H1 (cell line): Measurements from ENCODE around the gene ZP2. TPM values are rescaled to one million over a fixed set of nuclear protein-coding genes. Genes with fewer than 3 reads are reported as not detected.

Experiments used
- CTCF ChIA-PET: fragments of 300-600 bp; sonication (Branson Sonifier 250); formaldehyde crosslinking; loops from one replicate; lab custom pipeline; 2021; ENCODE audit not compliant: partially characterized antibody; lab: Charles Lee
- POLR2A ChIA-PET: fragments of 300-600 bp; sonication (Branson Sonifier 250); formaldehyde crosslinking; loops from one replicate; lab custom pipeline; 2021; ENCODE audit warnings: inconsistent platforms; ENCODE audit not compliant: partially characterized antibody; lab: Charles Lee
- DNase-seq, 2 experiments: peaks; one replicate each; pipeline versions ENCODE4 v3.0.0 to v3.0.0-alpha.2; 2010 to 2022; ENCODE audit warnings: low spot score in 2 of 2, low read depth in 1 of 2, mixed read lengths in 1 of 2
- FAIRE-seq: peaks from 2 replicates; lab custom pipeline; 2011; peaks lifted over from hg19 to GRCh38; lab: Jason Lieb, UNC
- H2AFZ ChIP-seq: 2 replicates; pipeline ENCODE4 v1.8.1; 2012; ENCODE audit warnings: low read length, inconsistent platforms
- H2AK5ac ChIP-seq: 2 replicates; pipeline ENCODE4 v1.6.1; 2013; ENCODE audit warnings: low read depth, low read length
- H2BK120ac ChIP-seq: replicated peaks from 2 replicates; pipeline ENCODE3; 2013; ENCODE audit warnings: low read depth, low read length, inconsistent platforms
- H2BK12ac ChIP-seq: 2 replicates; pipeline ENCODE4 v1.6.1; 2013; ENCODE audit warnings: low read depth, low read length
- H2BK15ac ChIP-seq: 2 replicates; pipeline ENCODE4 v1.6.1; 2013; ENCODE audit warnings: low read length
- H2BK20ac ChIP-seq: 2 replicates; pipeline ENCODE4 v1.6.1; 2013; ENCODE audit warnings: low read length
- H2BK5ac ChIP-seq: 2 replicates; pipeline ENCODE4 v1.6.1; 2013; ENCODE audit warnings: low read depth, low read length
- H3K14ac ChIP-seq: 2 replicates; pipeline ENCODE4 v1.6.1; 2013; ENCODE audit warnings: inconsistent platforms; ENCODE audit not compliant: insufficient read length
- H3K18ac ChIP-seq: 2 replicates; pipeline ENCODE4 v1.6.1; 2013; ENCODE audit warnings: low read length; ENCODE audit errors: extremely low read depth
- H3K23ac ChIP-seq: 2 replicates; pipeline ENCODE4 v1.6.1; 2013; ENCODE audit warnings: inconsistent platforms; ENCODE audit not compliant: insufficient read length
- H3K23me2 ChIP-seq: 2 replicates; pipeline ENCODE4 v1.6.1; 2013; ENCODE audit warnings: low read depth, low read length
- H3K27ac ChIP-seq: 2 replicates; pipeline ENCODE4 v1.6.1; 2011; ENCODE audit warnings: low read depth, low read length, inconsistent platforms
- H3K27me3 ChIP-seq, 4 experiments: replicated peaks in 1 of 4; 1 replicate in 1 of 4; 2 replicates in 3 of 4; pipeline versions ENCODE4 v1.6.1 to v1.8.1; 2011 to 2013; ENCODE audit warnings: low read length in 3 of 4, mild to moderate bottlenecking in 3 of 4, inconsistent platforms in 2 of 4, mixed read lengths in 2 of 4, moderate library complexity in 1 of 4; ENCODE audit not compliant: control insufficient read depth in 3 of 4, insufficient read depth in 3 of 4; ENCODE audit errors: extremely low read depth in 1 of 4
- H3K36me3 ChIP-seq, 4 experiments: 2 replicates each; pipeline versions ENCODE4 v1.6.1 to v1.8.1; 2011 to 2013; ENCODE audit warnings: mild to moderate bottlenecking in 4 of 4, low read length in 3 of 4, moderate library complexity in 2 of 4, control low read depth in 1 of 4, inconsistent platforms in 1 of 4; ENCODE audit not compliant: insufficient read depth in 4 of 4, control insufficient read depth in 2 of 4
- H3K4ac ChIP-seq: replicated peaks from 2 replicates; pipeline ENCODE3; 2013; ENCODE audit warnings: low read length, low read depth, mixed read lengths, inconsistent platforms; ENCODE audit not compliant: insufficient read length
- H3K4me1 ChIP-seq, 4 experiments: replicated peaks in 1 of 4; 1 replicate in 1 of 4; 2 replicates in 3 of 4; pipeline versions ENCODE4 v1.6.1 to v1.8.1; 2011 to 2013; ENCODE audit warnings: low read length in 3 of 4, inconsistent platforms in 2 of 4, mixed read lengths in 1 of 4; ENCODE audit not compliant: insufficient read depth in 4 of 4, control insufficient read depth in 3 of 4
- H3K4me2 ChIP-seq, 2 experiments: 2 replicates each; pipeline versions ENCODE4 v1.6.1 to v1.8.1; 2011 to 2013; ENCODE audit warnings: low read depth in 2 of 2, low read length in 2 of 2, control low read depth in 1 of 2, inconsistent platforms in 1 of 2, mild to moderate bottlenecking in 1 of 2; ENCODE audit not compliant: insufficient read depth in 1 of 2
- H3K4me3 ChIP-seq, 4 experiments: fragments of 200-600, 300-600 bp in 1 of 4; sonication (generic), shearing (Covaris generic), sonication (Bioruptor Twin) in 1 of 4; 2 replicates each; pipeline versions ENCODE4 v1.5.1 to v1.8.1; 2011 to 2016; ENCODE audit warnings: low read length in 4 of 4, low read depth in 3 of 4, control low read depth in 2 of 4, inconsistent platforms in 2 of 4, mild to moderate bottlenecking in 2 of 4, mixed read lengths in 1 of 4, moderate library complexity in 1 of 4; ENCODE audit not compliant: insufficient read depth in 2 of 4; ENCODE audit errors: extremely low read depth in 1 of 4
- H3K56ac ChIP-seq: replicated peaks from 2 replicates; pipeline ENCODE3; 2013; ENCODE audit warnings: low read depth, mild to moderate bottlenecking, mixed read lengths, low read length, inconsistent platforms; ENCODE audit not compliant: insufficient read length
- H3K79me1 ChIP-seq: 2 replicates; pipeline ENCODE4 v1.6.1; 2013; ENCODE audit warnings: low read depth, low read length, control low read depth
- H3K79me2 ChIP-seq, 2 experiments: 2 replicates each; pipeline versions ENCODE4 v1.6.1 to v1.8.1; 2012 to 2013; ENCODE audit warnings: low read length in 2 of 2, mild to moderate bottlenecking in 2 of 2, inconsistent platforms in 1 of 2; ENCODE audit not compliant: insufficient read depth in 2 of 2, control insufficient read depth in 1 of 2
- H3K9ac ChIP-seq, 4 experiments: replicated peaks in 1 of 4; 1 replicate in 1 of 4; 2 replicates in 3 of 4; pipeline versions ENCODE4 v1.6.1 to v1.8.1; 2011 to 2013; ENCODE audit warnings: low read depth in 3 of 4, low read length in 3 of 4, control low read depth in 2 of 4, mild to moderate bottlenecking in 2 of 4, moderate library complexity in 2 of 4, inconsistent platforms in 1 of 4; ENCODE audit errors: extremely low read depth in 1 of 4
- H3K9me3 ChIP-seq, 2 experiments: 2 replicates each; pipeline versions ENCODE4 v1.6.1 to v1.8.1; 2012 to 2013; ENCODE audit warnings: mild to moderate bottlenecking in 2 of 2, moderate library complexity in 2 of 2, control low read depth in 1 of 2, inconsistent platforms in 1 of 2, low read depth in 1 of 2, low read length in 1 of 2, mixed read lengths in 1 of 2; ENCODE audit not compliant: insufficient read depth in 2 of 2
- H4K20me1 ChIP-seq, 2 experiments: replicated peaks in 1 of 2; 2 replicates each; pipeline versions ENCODE3 to v1.8.1; 2011 to 2013; ENCODE audit warnings: inconsistent platforms in 2 of 2, low read length in 2 of 2, mild to moderate bottlenecking in 1 of 2; ENCODE audit not compliant: insufficient read depth in 2 of 2, control insufficient read depth in 1 of 2
- H4K5ac ChIP-seq: 2 replicates; pipeline ENCODE4 v1.6.1; 2013; ENCODE audit warnings: low read length, low read depth, mixed read lengths, inconsistent platforms; ENCODE audit not compliant: insufficient read length
- H4K8ac ChIP-seq: 2 replicates; pipeline ENCODE4 v1.8.0; 2013; ENCODE audit warnings: mild to moderate bottlenecking, moderate library complexity, low read length, inconsistent platforms; ENCODE audit not compliant: insufficient read depth; ENCODE audit errors: extremely low read depth
- H4K91ac ChIP-seq: replicated peaks from 2 replicates; pipeline ENCODE3; 2013; ENCODE audit warnings: low read length, mixed read lengths, inconsistent platforms; ENCODE audit not compliant: insufficient read length
- ATF3 ChIP-seq: IDR thresholded peaks from 2 replicates; pipeline ENCODE4 v1.6.1; 2011; ENCODE audit warnings: low read depth, mild to moderate bottlenecking, low read length; ENCODE audit not compliant: insufficient read depth
- BRCA1 ChIP-seq: IDR thresholded peaks from 2 replicates; pipeline ENCODE4 v1.6.1; 2012; ENCODE audit warnings: low read depth, low read length, improper control_type of control experiment
- EZH2 ChIP-seq: fragments of 200-600 bp; sonication (generic); IDR thresholded peaks from 2 replicates; pipeline ENCODE4 v1.7.1; 2012; ENCODE audit warnings: low read depth, mild to moderate bottlenecking, moderate library complexity, low read length, inconsistent platforms; ENCODE audit not compliant: severe bottlenecking
- GABPA ChIP-seq: IDR thresholded peaks from 2 replicates; pipeline ENCODE4 v1.6.1; 2011; ENCODE audit warnings: mild to moderate bottlenecking, low read length, moderate library complexity, borderline replicate concordance; ENCODE audit not compliant: insufficient read depth
- KDM4A ChIP-seq: IDR thresholded peaks from one replicate; pipeline ENCODE4 v1.7.1; 2012; ENCODE audit warnings: low read depth, mild to moderate bottlenecking, moderate library complexity, low read length, inconsistent platforms; ENCODE audit not compliant: severe bottlenecking
- KDM5A ChIP-seq: fragments of 200-600 bp; IDR thresholded peaks from 2 replicates; pipeline ENCODE4 v1.7.1; 2012; ENCODE audit warnings: mild to moderate bottlenecking, low read length, inconsistent platforms, mixed read lengths
- MAX ChIP-seq: IDR thresholded peaks from 2 replicates; pipeline ENCODE4 v1.6.1; 2012; ENCODE audit warnings: inconsistent platforms
- RBBP5 ChIP-seq: IDR thresholded peaks from 2 replicates; pipeline ENCODE4 v1.7.1; 2012; ENCODE audit warnings: low read depth, mild to moderate bottlenecking, inconsistent platforms, low read length, moderate library complexity, borderline replicate concordance
- SIX5 ChIP-seq: IDR thresholded peaks from 2 replicates; pipeline ENCODE4 v1.6.1; 2011; ENCODE audit warnings: mild to moderate bottlenecking, low read depth, low read length
- SP2 ChIP-seq: IDR thresholded peaks from 2 replicates; pipeline ENCODE4 v1.6.1; 2012; ENCODE audit warnings: mild to moderate bottlenecking, low read length, inconsistent platforms
- SP4 ChIP-seq: IDR thresholded peaks from 2 replicates; pipeline ENCODE4 v1.6.1; 2012; ENCODE audit warnings: low read length, inconsistent platforms
- SUZ12 ChIP-seq: fragments of 200-600 bp; sonication (generic); IDR thresholded peaks from 2 replicates; pipeline ENCODE4 v1.6.1; 2012; ENCODE audit warnings: mild to moderate bottlenecking, inconsistent platforms, low read length, moderate library complexity, mixed read lengths
- TAF1 ChIP-seq: IDR thresholded peaks from 2 replicates; pipeline ENCODE4 v1.6.1; 2011; ENCODE audit warnings: mild to moderate bottlenecking, low read depth, low read length
- ZNF274 ChIP-seq: IDR thresholded peaks from 2 replicates; pipeline ENCODE4 v1.7.0; 2012; ENCODE audit warnings: low read length, borderline replicate concordance; ENCODE audit errors: extremely low read depth
- WGBS, 2 experiments: shearing (Covaris generic) in 1 of 2; methylation state at CpG; one replicate each; pipeline versions ENCODE4 v1.1.6 to v1.1.7; 2013 to 2015; ENCODE audit warnings: low lambda C conversion rate in 2 of 2, mixed read lengths in 2 of 2, inconsistent platforms in 1 of 2, low coverage in 1 of 2, missing lambda C conversion rate in 1 of 2; ENCODE audit not compliant: insufficient replicate concordance in 2 of 2, insufficient coverage in 1 of 2, insufficient read length in 1 of 2; ENCODE audit errors: extremely low coverage in 1 of 2, missing lambda C conversion rate in 1 of 2; 5-methylcytosine and 5-hydroxymethylcytosine counted together
- polyA plus RNA-seq, 7 experiments: library from polyadenylated mRNA; depleted of rRNA in 3 of 7; stranded (reverse) in 5 of 7; unstranded in 2 of 7; fragments of >200 nt in 5 of 7; fragments of 200-250 nt in 2 of 7; gene quantifications; 1 replicate in 5 of 7; 2 replicates in 1 of 7; 4 replicates in 1 of 7; pipeline versions ENCODE4 v1.2.1 to v1.2.3, GENCODE V29; 2011 to 2013; ENCODE audit warnings: missing spikeins in 2 of 7, mixed read lengths in 2 of 7
- total RNA-seq: library from RNA; stranded (reverse); fragmentation: NEBNext Ultra II Directional; extraction: Animal tissue kit (Norgen Biotek cat#: 25700); gene quantifications from 2 replicates; pipeline ENCODE4 v1.2.1, GENCODE V29; 2021

Gene ZP2
- total and polyA plus RNA-seq, 2 of the 8 experiments (the other 6 are each of a cell fraction or from before 2014, with no cell fraction given): not detected

GRCh38 chr16:21236831-21237230 lies 25.5 kb upstream of the ZP2 start:
- 71% methylated on average over 5 of the region's 5 CpGs; no CpG with 5 or more reads in 1 of the 2 experiments for WGBS, 2 experiments
- H3K27ac ChIP-seq: no peak overlapping the region
- no peaks in the 10 kb centered on the region for H3K4me1 ChIP-seq
- CTCF ChIA-PET: interaction anchor here (0.7 to 1.3 kb wide), 3 partner anchors 10 to 48 kb away, joined by 3 read pairs; no protein-coding TSS in a partner anchor
- H3K4ac ChIP-seq: no peak overlapping the region
- no peaks in the 10 kb centered on the region for H3K79me2 ChIP-seq
- no peak for TF ChIP-seq SIX5
- TF ChIP-seq SP4: no peak
- no peak for TF ChIP-seq SUZ12
- TF ChIP-seq MAX: no peak
- no peak for TF ChIP-seq EZH2
- no peak for TF ChIP-seq ZNF274
- no peak for TF ChIP-seq SP2
- no peak for TF ChIP-seq RBBP5
- TF ChIP-seq ATF3: no peak
- TF ChIP-seq KDM4A: no peak
- TF ChIP-seq GABPA: no peak
- TF ChIP-seq KDM5A: no peak
- no peak for TF ChIP-seq BRCA1
- TF ChIP-seq TAF1: no peak
- H2AFZ ChIP-seq: no peak overlapping the region
- H3K14ac ChIP-seq: no peak overlapping the region
- no peak overlapping the region for H2AK5ac ChIP-seq
- no peak overlapping the region for H2BK12ac ChIP-seq
- H2BK15ac ChIP-seq: no peak overlapping the region
- H3K56ac ChIP-seq: no peak overlapping the region
- H4K8ac ChIP-seq: no peak overlapping the region
- no peak overlapping the region for H3K18ac ChIP-seq
- H3K4me3 ChIP-seq: no peak overlapping the region
- no peaks in the 10 kb centered on the region for H3K9me3 ChIP-seq
- H3K27me3 ChIP-seq: no peaks in the 10 kb centered on the region
- no peak for FAIRE-seq
- no peak overlapping the region for H2BK120ac ChIP-seq
- H3K23me2 ChIP-seq: no peaks in the 10 kb centered on the region
- no peaks in the 10 kb centered on the region for H4K20me1 ChIP-seq
- no peak overlapping the region for H4K5ac ChIP-seq
- no peaks in the 10 kb centered on the region for H3K79me1 ChIP-seq
- H2BK5ac ChIP-seq: no peak overlapping the region
- POLR2A ChIA-PET: no interaction called here
- H3K23ac ChIP-seq: no peak overlapping the region
- no peak overlapping the region for H3K4me2 ChIP-seq
- no peak overlapping the region for H3K9ac ChIP-seq
- H4K91ac ChIP-seq: no peak overlapping the region
- DNase-seq: no peak
- no peaks in the 10 kb centered on the region for H3K36me3 ChIP-seq
- H2BK20ac ChIP-seq: no peak overlapping the region
